Pancreas (tissue), 10 donors: ENCODE data around the gene RFC1. TPM values are rescaled to one million over a fixed set of nuclear protein-coding genes. Genes with fewer than 3 reads are reported as not detected.
A peak's percentile ranks its signal among the peaks of the same experiment; 100 is the strongest.
"Not testable (repeated sequence)": the region's sequence is repeated elsewhere in the genome, so short reads cannot be mapped to it uniquely, and the experiment has no call there.

ENCODE experiments used
- ATAC-seq, 4 donors: fragments of 200-7000 bp; cut with Tn5 transposase; one replicate each; pipeline versions ENCODE4 v1.8.0 to v1.9.1; 2020; ENCODE audit warnings: mild to moderate bottlenecking in 4 of 4, moderate library complexity in 4 of 4
- DNase-seq, 6 donors: peaks; one replicate each; pipeline ENCODE4 v3.0.0-alpha.2; 2020
- FAIRE-seq: peaks from 2 replicates; lab custom pipeline; 2012; peaks lifted over from hg19 to GRCh38; lab: Jason Lieb, UNC
- H3K27ac ChIP-seq, 4 donors: fragments of 200-600 bp; sonication (generic); 1 replicate in 3 of 4; 2 replicates in 1 of 4; pipeline versions ENCODE4 v1.5.0 to v1.8.0; 2020
- H3K27me3 ChIP-seq, 4 donors: fragments of 200-600 bp; one replicate each; pipeline ENCODE4 v1.8.0; 2021
- H3K36me3 ChIP-seq, 3 donors: fragments of 200-600 bp; sonication (generic) in 1 of 3; one replicate each; pipeline versions ENCODE4 v1.5.0 to v1.8.0; 2020 to 2021
- H3K4me1 ChIP-seq, 3 donors: fragments of 200-600 bp; one replicate each; pipeline ENCODE4 v1.8.0; 2021
- H3K4me3 ChIP-seq, 4 donors: fragments of 200-600 bp; sonication (generic) in 2 of 4; one replicate each; pipeline versions ENCODE4 v1.5.0 to v1.8.0; 2020 to 2021
- H3K9me3 ChIP-seq, 4 donors: fragments of 200-600 bp; one replicate each; pipeline ENCODE4 v1.8.0; 2021
- CTCF ChIP-seq, 4 donors: fragments of 200-600 bp; sonication (generic) in 3 of 4; IDR thresholded peaks; one replicate each; pipeline versions ENCODE4 v1.5.0 to v1.8.0; 2021; ENCODE audit warnings: antibody characterized with exemption in 4 of 4
- WGBS, 2 donors: extraction: QIAGEN DNeasy Blood & Tissue Kit; methylation state at CpG; one replicate each; pipeline ENCODE4 v1.1.7; 2013; 5-methylcytosine and 5-hydroxymethylcytosine counted together
- intact Hi-C, 3 donors: fragments of 100-400 bp; cut with DNase I; formaldehyde crosslinking; loops; one replicate each; pipeline versions ENCODE4 v1.11.1 to v1.14.2; 2022
- polyA plus RNA-seq, 2 donors: library from polyadenylated mRNA; stranded (reverse); fragments of 200-250 nt; gene quantifications; one replicate each; pipeline ENCODE4 v1.2.3, GENCODE V29; 2013
- total RNA-seq, 6 donors: library from RNA; stranded (reverse); fragmentation: NEBNext Ultra II Directional in 4 of 6; extraction: Animal tissue kit (Norgen Biotek cat#: 25700) in 4 of 6; gene quantifications; one replicate each; pipeline versions ENCODE4 v1.2.1 to v1.2.4, GENCODE V29; 2021 to 2023
- donor health status: healthy with polysubstance abuse.
- donor health status: DM: no; HTN: no; CAD: no; lungs with moderate emphysema.
- donor health status: DM: no; HTN: no; CAD: no.
- donor health status: control.
- donor health status: control.
- donor health status: Bipolar disorder and iron deficiency.
- donor health status: DM: yes; HTN: yes; CAD: no.
- donor health status: DM: no; HTN: no; CAD: no.
- donor health status: DM: no; HTN: no; CAD: no.
- donor health status: DM: yes; HTN: yes; CAD: no.

RFC1 gene
- total and polyA plus RNA-seq, 8 donors, result 9.1 to 53.1 (median 35.7) TPM

GRCh38 chr4:39406763-39407583 is 40.8 kb upstream of the RFC1 start, which contains the start of gene KLB:
Gene KLB, plus strand, starts transcription at chr4:39406930. Its CDS starts 20 bp downstream, at chr4:39406950.
- Histone ChIP-seq H3K9me3 (no peaks in the 10 kb centered on the region), H3K4me1 (peaks cover 3 to 4% (median 3%) of the 10 kb centered on the region in 3 donors), H3K4me3 (peak within 1 kb of the TSS in 3 of 4 donors; percentile 1 to 38 (median 22)), H3K27me3 (no peaks in the 10 kb centered on the region), H3K36me3 (no peaks in the 10 kb centered on the region), H3K27ac (peak within 1 kb of the TSS in 3 of 4 donors; percentile 38 to 82 (median 70))
- WGBS, 2 donors, result 12 to 14% methylated on average over 12 of the region's 12 CpGs
- peak in 2 of 6 donors; percentile 31 to 46 for DNase-seq
- intact Hi-C loops, result no loop called here
- TF ChIP-seq CTCF (IDR thresholded peaks at IDR 0.05), result no peak
- peak; percentile 79 to 87 (median 82) for ATAC-seq
- FAIRE-seq, result peak; percentile 37

DNA sequence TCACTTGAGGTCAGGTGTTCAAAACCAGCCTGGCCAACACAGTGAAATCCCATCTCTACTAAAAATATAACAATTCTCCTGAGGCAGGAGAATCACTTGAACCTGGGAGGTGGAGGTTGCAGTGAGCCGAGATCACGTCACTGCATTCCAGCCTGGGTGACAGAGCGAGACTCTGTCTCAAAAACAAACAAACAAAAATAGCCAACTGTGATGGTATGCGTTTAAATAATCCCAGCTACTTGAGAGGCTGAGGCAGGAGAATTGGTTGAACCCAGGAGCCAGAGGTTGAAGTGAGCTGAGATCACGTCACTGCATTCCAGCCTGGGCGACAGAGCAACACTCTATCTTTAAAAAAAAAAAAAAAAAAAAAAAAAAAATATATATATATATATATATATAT is 35.5 kb upstream of the RFC1 start:
- DNase-seq, H3K4me3 ChIP-seq, ATAC-seq, H3K27ac ChIP-seq, FAIRE-seq, H3K4me1 ChIP-seq, H3K27me3 ChIP-seq, intact Hi-C loops, H3K36me3 ChIP-seq, H3K9me3 ChIP-seq: not testable (repeated sequence)
- WGBS, 2 donors, result 73 to 77% methylated on average over 6 of the region's 6 CpGs

DNA sequence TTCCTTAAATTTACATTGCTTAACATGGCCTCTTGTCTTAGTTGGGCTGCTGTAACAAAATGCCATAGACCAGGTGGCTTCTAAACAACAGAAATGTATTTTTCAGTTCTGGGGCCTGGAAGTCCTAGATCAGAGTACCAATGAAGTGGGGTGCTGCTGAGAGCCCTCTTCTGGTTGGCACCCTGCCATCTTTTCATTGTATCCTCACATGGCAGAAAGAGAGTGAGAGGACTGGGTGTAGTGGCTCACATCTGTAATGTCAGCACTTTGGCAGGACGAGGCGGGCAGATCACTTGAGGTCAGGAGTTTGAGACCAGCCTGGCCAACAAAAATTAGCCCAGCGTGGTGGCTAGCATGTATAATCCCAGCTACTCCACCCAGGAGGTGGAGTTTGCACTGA is 28.5 kb upstream of the RFC1 start:
- WGBS, 2 donors, result 87 to 90% methylated on average over 3 of the region's 3 CpGs
- Histone ChIP-seq H3K27me3 (no peaks in the 10 kb centered on the region), H3K9me3 (no peaks in the 10 kb centered on the region), H3K4me3 (no peak overlapping the region), H3K4me1 (no peaks in the 10 kb centered on the region), H3K36me3 (no peaks in the 10 kb centered on the region), H3K27ac (no peak overlapping the region)
- intact Hi-C loops, result no loop called here
- FAIRE-seq (no peak), ATAC-seq (no peak), DNase-seq (no peak)
- no peak for TF ChIP-seq CTCF (IDR thresholded peaks at IDR 0.05)

- H3K36me3 ChIP-seq, result no peaks in the 10 kb centered on the region
- ATAC-seq (no peak), FAIRE-seq (no peak), DNase-seq (no peak)
- no peaks in the 10 kb centered on the region for H3K27me3 ChIP-seq
- H3K4me1 ChIP-seq, result no peaks in the 10 kb centered on the region
- no peak overlapping the region for H3K27ac ChIP-seq
- no peak for TF ChIP-seq CTCF (IDR thresholded peaks at IDR 0.05)
- WGBS, 2 donors, result 74 to 84% methylated on average over 6 of the region's 6 CpGs
- intact Hi-C loops, result no loop called here
- no peak overlapping the region for H3K4me3 ChIP-seq
- no peaks in the 10 kb centered on the region for H3K9me3 ChIP-seq
Observed at GRCh38 chr4:39390603-39391002, 24.4 kb upstream of the RFC1 start.

GRCh38 chr4:39384563-39384962 is 18.4 kb upstream of the RFC1 start:
- no peak for FAIRE-seq

More at GRCh38 chr4:39384563-39384962, 18.4 kb upstream of the RFC1 start:
- 92 to 93% methylated on average over 11 of the region's 11 CpGs for WGBS, 2 donors
- no peaks in the 10 kb centered on the region for H3K27me3 ChIP-seq
- H3K4me3 ChIP-seq, result no peak overlapping the region
- no peaks in the 10 kb centered on the region for H3K4me1 ChIP-seq
- no peak for TF ChIP-seq CTCF (IDR thresholded peaks at IDR 0.05)
- ATAC-seq (no peak), DNase-seq (no peak)
- no peaks in the 10 kb centered on the region for H3K9me3 ChIP-seq
- H3K27ac ChIP-seq, result no peak overlapping the region
- no peaks in the 10 kb centered on the region for H3K36me3 ChIP-seq
- intact Hi-C loops, result no loop called here
